ENCODE data around the gene CAND2. TPM values are rescaled to one million over a fixed set of nuclear protein-coding genes. Genes with fewer than 3 reads are reported as not detected.
"Not testable (repeated sequence)": the region's sequence is repeated elsewhere in the genome, so short reads cannot be mapped to it uniquely, and the experiment has no call there.

The CAND2 gene
- total RNA-seq, 1 donor, result 3.0 TPM

DNA sequence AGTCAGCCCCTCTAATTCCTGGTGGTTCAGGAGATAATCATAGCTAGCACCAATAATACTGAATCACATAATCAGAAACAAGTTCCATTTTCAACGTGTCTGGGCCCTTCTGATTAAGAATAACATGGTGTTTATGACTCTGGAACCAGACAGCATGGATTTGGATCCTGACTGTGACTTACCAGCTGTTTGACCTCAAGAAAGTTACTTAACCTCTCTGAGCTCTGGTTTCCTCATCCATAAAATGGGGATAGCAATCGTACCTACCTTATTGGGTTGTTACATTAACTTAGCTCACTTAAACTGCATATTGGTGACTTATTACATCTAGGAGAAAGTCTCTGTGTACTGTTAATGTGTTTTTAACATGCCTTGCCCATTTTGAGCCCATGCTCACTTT, 26.7 kb upstream of the CAND2 start:
- no peak for DNase-seq (ENCODE audit: low read depth in 2 of 3, low spot score in 2 of 3)

DNA sequence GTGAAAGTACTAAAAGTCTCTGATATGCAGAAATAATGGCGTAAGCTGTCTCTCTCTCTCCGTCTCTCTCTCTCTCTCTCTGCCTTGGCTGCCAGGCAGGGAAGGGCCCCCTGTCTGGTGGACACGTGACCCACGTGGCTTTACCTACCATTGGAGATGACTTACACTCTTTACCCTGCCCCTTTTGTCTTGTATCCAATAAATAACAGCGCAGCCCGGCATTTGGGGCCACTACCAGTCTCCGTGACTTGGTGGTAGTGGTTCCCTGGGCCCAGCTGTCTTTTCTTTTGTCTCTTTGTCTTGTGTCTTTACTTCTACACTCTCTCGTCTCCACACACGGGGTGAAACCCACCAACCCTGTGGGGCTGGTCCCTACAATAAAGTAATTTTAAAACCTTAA, 25.2 kb upstream of the CAND2 start:
- no peak for DNase-seq (ENCODE audit: low read depth in 2 of 3, low spot score in 2 of 3)

- no peak for DNase-seq (ENCODE audit: low read depth in 2 of 3, low spot score in 2 of 3)
These were observed 24.0 kb upstream of the CAND2 start for GRCh38 chr3:12772462-12772861.

- peak in 1 of 3 donors; percentile 44 for DNase-seq (ENCODE audit: low read depth in 2 of 3, low spot score in 2 of 3)
These were observed 23.3 kb upstream of the CAND2 start for GRCh38 chr3:12773030-12773709.

DNA sequence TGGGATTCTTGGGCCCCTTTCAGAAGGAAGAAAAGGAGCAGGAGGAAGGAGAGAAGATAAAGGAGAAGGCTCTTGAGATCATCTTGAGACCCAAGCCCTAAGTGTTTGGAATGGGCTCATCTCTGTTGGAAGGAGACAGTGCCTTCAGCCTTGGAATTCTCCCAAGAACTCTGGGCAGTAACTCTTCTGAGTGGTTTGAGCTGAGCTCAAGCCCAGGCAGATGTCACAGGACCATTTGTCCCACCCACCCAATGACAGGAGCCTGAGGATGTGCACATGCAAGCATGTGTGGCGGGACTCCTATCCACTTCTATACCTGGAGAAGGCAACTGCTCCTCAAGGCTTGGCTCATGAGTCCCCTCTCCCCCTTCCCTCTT, 22.8 kb upstream of the CAND2 start:
- DNase-seq (ENCODE audit: low read depth in 2 of 3, low spot score in 2 of 3), result no peak

DNA sequence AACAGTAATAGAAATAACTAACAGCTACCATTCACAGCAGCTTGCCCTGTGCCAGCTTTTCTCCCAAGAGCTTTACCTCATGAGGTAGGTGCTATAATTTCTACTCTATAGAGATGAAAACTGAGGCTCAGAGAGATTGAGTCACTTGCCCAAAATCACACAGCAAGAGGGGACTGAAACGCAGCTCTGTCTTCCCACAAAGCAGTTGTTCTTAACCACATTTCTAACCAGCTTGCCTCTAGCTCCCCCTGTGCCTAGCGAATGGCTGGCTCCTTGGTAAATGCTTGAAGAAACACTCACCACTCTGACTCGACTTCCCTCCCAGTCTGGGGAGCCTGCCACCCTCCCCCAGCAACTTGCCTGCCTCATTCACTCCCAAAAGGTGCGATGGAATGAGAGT, 21.9 kb upstream of the CAND2 start:
- DNase-seq (ENCODE audit: low read depth in 2 of 3, low spot score in 2 of 3), result no peak

DNA sequence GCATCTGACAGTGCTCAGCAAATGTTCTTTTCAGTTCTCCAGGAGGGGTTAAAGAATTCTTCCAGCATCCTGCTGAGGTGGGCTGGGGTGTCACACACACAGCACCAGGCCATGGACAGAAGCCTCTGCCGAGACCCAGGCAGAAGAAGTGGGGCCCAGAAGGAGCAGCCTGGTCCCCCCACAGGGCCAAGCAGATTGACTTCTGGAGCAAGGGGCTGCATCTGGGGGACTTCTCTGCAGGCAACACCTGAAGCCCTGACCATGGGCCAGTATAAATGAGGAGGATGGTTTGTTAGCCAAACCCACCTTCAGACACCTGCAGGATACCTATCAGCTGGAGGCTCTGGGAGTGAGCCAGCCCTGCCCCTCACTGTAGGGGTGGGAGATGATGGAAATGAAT, 21.3 kb upstream of the CAND2 start:
- no peak for DNase-seq (ENCODE audit: low read depth in 2 of 3, low spot score in 2 of 3)

DNA sequence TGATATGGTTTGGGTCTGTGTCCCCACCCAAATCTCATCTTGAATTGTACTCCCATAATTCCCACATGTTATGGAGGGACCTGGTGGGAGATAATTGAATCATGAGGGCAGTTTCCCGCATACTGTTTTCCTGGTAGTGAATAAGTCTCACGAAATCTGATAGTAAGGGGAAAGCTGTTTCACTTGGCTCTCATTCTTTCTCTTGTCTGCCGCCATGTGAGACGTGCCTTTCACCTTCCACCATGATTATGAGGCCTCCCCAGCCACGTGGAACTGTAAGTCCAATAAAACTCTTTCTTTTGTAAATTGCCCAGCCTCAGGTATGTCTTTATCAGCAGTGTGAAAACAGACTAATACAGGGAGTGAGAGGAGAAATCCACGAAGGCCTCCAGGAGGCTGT, 20.5 kb upstream of the CAND2 start:
- DNase-seq (ENCODE audit: low read depth in 2 of 3, low spot score in 2 of 3), result not testable (repeated sequence)

DNA sequence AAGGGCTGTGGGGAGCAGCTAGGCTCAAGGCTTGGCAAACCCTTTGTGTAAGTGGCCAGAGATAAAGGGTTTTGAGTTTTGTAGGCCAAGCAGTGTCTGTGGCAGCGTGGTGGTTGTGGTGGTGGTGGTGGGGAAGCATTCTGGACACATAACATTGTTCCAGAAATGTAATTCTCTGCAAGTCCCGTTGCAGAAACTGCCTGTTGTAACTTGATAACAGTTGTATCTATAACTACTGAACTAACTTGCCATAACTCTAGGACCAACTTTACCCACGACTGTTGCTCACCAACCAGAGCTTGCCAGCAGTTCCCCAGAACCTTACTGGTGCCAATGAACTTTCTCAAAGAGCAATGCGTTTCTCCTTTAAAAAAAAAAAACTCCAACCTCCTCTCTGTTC, 19.3 kb upstream of the CAND2 start:
- DNase-seq (ENCODE audit: low read depth in 2 of 3, low spot score in 2 of 3), result no peak

DNA sequence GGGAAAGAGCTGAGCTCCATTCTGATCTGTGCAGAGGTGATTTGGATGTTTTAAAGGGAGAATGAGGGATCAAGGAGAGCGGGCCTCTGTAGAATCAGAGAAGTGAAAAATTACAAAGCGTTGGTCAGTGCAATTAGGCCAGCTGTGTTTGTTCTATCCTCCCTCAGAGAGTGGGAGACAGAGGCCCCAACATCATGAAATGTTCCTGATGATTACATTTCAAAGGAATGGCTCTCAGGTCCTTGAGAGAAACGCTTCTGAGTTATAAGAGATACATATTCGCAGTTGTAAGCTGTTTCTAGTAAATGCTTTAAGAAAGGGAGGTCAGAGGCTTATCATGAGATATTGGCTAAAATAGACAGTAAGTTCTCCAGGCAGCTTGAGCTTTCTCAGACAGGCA, 15.7 kb upstream of the CAND2 start:
- DNase-seq (ENCODE audit: low read depth in 2 of 3, low spot score in 2 of 3), result no peak

DNA sequence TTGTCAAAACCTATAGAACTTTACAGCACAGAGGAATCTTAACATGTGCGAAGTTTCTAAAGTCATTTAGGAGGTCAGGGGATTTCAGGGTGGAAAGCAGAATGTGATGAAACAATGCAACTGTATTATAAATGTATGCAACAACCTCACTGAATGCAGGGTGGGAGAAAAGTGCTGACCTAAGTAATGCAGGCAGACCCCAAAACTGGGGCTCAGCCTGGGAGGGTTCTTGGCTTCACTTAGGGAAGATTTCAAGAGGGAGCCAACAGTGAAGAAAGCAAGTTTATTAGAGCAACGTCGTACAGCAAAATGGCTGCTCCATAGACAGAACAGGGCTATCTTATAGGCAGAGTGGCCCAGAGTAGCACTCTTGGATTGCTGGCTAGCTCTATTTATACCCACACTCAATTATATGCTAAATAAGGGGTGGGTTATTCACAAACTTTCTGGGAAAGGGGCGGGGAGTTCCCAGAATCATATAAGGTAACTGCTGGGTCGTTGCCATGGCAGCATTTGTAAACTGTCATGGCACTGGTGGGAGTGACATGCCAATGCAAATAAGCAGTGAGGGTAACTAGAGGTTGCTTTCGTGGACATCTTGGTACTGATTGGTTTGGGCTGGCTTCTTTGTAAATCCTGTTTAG, 14.2 kb upstream of the CAND2 start:
- peak in 1 of 3 donors; percentile 23 for DNase-seq (ENCODE audit: low read depth in 2 of 3, low spot score in 2 of 3)

DNA sequence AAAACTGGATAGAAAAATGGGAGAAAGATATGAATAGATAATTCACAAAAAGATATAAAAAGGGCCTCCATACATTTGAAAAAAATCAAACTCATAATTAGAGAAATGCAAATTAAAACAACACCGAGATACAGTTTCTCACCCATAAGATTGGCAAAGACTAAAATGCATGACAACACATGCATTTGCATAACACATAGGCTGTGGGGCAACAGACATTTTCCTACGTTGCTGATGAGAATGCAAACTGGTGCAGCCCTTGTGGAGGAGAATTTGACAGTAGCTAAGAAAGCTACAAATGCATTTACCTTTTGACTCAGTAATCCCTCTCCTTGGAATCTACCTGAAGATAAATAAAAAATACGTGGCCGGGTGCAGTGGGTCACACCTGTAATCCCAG, 11.4 kb upstream of the CAND2 start:
- no peak for DNase-seq (ENCODE audit: low read depth in 2 of 3, low spot score in 2 of 3)

DNA sequence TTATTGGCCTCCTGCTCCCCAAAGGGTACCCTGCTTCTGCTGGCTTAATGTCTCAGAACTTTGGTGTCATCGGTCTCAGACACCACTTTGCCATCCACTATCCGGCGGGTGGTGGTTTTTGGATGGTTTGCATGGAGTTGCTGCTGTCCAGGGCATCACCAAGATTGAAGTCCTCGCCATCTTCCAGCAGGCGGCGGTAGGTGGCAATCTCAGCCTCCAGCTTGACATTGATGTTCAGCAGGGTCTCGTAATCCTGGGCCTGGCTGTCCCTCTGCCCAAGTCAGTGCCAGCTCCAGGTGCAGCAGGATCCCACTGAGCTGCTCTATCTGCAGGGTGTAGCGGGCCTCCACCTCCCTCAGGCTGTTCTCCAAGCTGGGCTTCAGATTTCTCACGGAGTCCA, 9.1 kb upstream of the CAND2 start:
- DNase-seq (ENCODE audit: low read depth in 2 of 3, low spot score in 2 of 3), result peak in 2 of 3 donors; percentile 44 to 80

DNA sequence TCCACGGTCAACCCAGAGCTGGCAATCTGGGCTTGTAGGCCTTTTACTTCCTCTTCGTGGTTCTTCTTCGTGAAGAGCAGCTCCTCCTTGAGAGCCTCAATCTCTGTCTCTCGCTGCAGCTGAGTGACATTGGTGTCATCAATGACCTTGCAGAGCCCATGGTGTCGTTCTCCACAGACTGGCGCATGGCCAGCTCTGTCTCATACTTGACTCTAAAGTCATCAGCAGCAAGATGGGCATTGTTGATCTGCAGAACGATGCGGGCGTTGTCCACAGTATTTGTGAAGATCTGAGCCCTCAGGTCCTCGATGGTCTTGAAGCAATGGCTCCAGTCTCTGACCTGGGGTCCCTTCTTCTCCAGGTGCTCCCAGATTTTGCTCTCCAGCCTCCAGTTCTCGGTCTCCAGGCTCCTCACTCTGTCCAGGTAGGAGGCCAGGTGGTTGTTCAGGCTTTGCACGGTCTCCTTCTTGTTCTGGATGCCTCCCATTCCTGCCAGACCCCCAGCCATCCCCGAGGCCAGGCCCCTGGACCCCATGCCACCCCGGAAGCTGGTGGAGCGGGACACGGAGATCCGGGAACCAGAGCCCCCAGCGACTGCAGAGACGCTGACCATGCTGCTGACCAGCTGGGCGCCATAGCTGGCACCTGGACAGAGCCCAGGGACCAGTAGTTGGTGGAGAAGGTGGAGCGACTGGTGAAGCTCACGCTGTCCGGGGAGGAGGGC, 8.4 kb upstream of the CAND2 start:
- DNase-seq (ENCODE audit: low read depth in 2 of 3, low spot score in 2 of 3), result not testable (repeated sequence)

- no peak for DNase-seq (ENCODE audit: low read depth in 2 of 3, low spot score in 2 of 3)
These were observed 5.0 kb upstream of the CAND2 start for GRCh38 chr3:12791430-12791829.

DNA sequence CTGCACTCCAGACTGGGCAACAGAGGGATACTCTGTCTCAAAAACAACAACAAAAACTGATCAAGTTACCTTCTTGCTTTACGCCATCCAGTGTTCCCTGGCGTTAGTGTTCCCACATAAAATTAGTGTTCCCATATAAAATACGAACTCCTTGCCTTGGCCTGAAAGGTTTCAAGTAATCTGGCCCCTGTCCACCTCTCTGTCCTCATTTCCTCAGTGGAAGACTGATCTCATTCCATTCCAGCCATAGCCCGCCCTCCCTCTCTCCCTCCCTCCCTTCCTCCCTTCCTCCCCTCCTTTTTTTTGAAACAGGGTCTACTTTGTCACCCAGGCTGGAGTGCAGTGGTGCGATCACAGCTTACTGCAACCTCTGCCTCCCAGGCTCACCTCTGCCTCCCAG, 2.8 kb upstream of the CAND2 start:
- no peak for DNase-seq (ENCODE audit: low read depth in 2 of 3, low spot score in 2 of 3)

DNA sequence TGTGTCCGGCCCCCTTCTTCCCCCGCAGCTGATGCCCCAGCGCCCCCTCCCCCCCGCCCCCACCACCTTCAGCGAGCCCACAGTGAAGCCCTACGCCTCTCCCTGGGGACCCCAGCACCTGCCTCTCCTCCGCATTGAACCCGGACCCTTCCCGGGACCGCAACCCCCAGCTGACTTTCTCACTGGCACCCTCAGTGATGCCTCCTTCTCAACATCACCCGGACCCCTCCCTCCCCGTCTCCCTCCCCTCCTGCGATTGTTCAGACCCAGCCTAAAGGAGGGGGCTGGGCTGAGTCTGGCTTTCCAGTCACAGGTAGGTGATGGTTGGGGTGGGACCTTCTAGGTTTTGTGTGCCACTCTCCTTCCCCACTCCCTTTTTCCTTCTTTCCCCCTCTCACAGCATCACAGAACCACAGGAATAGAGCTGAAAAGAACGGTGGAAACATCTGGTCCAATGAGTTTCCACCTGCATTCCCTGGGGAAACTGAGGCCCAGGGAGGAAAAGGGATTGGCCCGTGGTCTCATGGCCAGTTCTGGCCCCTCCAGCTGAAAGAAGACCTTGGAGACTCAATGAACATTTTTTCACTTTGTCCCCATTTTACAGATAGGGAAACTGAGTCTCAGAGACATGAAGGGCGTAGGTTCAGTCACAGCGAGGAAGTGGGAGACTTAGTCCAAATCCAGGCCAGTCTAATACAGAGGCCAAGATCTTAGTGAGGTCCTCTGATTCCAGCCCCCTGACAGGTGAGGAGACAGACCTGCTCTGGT, 828 bp downstream of the CAND2 start:
- no peak for DNase-seq (ENCODE audit: low read depth in 2 of 3, low spot score in 2 of 3)

DNA sequence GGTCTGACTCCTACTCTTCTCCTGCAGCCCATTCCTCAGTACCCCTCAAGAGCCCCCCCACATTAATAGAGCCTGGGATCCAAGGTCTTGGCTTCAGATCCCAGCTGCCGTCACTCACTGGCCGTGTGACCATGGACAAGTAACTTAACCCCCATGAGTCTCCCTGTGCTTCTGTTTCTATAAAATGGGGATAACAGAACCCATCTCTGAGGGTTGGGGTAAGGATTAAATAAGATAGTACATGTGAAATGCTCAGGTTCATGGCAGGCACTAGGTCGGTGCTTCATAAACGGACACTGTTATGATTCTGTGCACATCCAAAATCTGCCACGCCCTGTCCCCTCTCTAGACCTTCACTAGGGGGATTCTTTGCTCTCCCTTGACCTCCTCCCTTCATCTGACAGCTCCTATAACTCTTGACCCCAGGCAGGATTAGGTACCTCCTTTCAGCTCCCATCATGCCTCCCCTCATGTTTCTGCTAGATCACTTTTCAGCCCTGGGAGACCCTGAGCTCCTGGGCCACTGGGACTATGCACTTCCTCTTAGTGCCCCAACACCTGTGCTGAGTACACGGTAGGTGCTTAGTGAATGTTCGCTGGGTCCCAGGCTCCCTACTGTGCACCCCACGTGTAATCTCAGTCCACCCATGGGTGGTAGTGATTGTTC, 1.5 kb downstream of the CAND2 start:
- DNase-seq (ENCODE audit: low read depth in 2 of 3, low spot score in 2 of 3), result no peak

GRCh38 chr3:12798559-12799179, 2.2 kb downstream of the CAND2 start:
- no peak for DNase-seq (ENCODE audit: low read depth in 2 of 3, low spot score in 2 of 3)

All from hematopoietic multipotent progenitor cell (in vitro differentiated cells).